OCI-LY7 (cell line): ENCODE measurements around the gene CYP46A1.

Source experiments
- CTCF ChIP-seq: fragments of 200-600 bp; sonication (generic); conservative IDR thresholded peaks from 2 replicates; pipeline ENCODE4 v1.5.1; 2014; ENCODE audit warnings: mild to moderate bottlenecking, antibody characterized with exemption, low read length, moderate library complexity, mixed read lengths
- EZH2phosphoT487 ChIP-seq: fragments of 200-600 bp; sonication (generic); IDR thresholded peaks from 2 replicates; pipeline ENCODE4 v1.6.1; 2018; ENCODE audit warnings: low read depth, borderline replicate concordance, mild to moderate bottlenecking, mixed run types, antibody characterized with exemption, low read length, moderate library complexity, mixed read lengths

GRCh38 chr14:99737956-99738667, 54.0 kb downstream of the CYP46A1 start:
- TF ChIP-seq CTCF (no peak), EZH2phosphoT487 (no peak)
